NCI-H146 treated with DMSO at 0.1 percent for 48 hours (cell line): Measurements from ENCODE around the gene ALPL.

Source experiments
- DNase-seq: peaks from one replicate; lab custom pipeline; 2025; ENCODE audit not compliant: unreplicated experiment; lab: John Stamatoyannopoulos, UW

ALPL gene

DNA sequence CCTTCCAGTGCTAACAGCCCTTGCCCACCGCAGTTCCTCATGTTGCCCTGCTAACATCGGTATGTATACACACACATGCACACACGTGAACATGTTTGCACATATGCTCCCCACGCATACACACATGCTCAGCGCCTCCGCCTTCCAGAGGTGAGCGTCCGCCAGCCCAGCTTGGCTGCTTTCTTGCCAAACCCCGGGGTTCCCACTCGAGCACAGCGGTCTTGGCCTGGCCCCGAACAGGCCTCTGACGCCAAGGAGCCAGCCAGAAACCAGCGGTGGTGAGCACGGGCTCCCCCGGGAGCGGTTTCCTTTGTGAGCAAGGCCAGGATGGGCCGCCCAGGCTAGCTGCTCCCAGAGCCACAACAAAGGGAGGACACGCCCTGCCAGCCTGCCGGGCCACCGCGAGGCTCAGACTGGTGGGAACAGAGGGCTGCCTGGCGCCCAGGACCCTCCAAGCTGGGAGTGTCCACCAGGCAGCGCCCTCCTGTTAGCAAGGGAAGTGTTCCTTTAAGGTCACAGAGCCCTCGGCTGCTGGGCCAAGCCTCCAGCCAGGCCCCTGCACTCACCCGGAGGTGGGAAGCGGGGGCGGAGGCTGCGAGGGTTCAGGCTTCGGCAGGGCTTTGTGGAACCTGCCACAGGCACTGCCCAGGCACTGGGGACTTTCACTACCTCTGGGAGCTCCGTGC lies 65.4 kb downstream of the ALPL start:
- DNase-seq = no peak

DNA sequence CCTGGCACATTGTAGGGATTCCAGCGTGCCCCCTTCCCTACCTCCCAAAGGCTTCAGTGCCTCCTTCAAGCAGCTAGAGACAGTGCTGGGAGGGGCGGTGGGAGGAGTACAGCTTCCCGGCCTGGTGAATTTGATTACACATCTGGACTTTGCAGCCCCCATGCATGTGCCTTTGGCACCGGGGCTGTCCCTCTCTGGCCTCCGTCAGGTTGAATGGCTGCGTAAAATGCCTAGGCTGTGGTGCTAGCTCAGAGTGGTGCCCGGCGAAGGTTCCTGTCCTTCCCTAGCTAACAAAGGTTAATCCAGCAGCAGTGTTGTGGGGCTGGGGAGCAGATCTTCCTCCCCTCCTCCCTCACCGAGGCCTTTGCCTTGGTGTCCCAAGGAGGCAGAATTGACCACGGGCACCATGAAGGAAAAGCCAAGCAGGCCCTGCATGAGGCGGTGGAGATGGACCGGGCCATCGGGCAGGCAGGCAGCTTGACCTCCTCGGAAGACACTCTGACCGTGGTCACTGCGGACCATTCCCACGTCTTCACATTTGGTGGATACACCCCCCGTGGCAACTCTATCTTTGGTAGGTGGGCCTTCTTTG lies 66.2 kb downstream of the ALPL start:
- no peak for DNase-seq

DNA sequence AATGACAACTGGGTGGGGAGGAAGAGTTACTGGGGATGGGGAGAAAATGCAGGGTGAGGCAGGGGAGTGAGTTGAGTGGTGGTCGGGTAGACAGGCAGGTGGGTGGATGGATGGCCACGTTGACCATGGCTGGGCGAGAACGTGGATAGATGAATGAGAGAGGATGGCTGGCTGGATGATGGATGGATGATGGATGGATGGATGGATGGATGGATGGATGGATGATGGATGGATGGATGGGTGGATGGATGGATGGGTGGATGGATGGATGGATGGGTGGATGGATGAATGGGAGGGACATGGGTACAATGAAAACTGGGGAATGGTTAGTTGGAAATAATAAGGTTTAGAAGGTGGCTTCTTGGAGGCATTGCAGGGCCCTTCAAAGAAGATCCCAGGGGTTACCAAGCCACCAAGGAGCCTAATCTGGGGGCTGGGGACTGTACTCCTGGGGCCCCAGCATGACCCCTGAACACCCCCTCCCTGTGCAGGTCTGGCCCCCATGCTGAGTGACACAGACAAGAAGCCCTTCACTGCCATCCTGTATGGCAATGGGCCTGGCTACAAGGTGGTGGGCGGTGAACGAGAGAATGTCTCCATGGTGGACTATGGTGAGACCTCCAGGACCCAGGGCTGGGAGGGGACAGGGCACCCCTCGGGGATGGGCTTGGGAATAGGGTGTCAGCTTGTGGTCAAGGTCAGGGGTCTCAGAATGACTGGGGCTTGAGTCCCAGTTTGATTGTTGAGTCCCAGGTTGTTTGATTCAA lies 67.0 kb downstream of the ALPL start:
- DNase-seq = no peak

DNA sequence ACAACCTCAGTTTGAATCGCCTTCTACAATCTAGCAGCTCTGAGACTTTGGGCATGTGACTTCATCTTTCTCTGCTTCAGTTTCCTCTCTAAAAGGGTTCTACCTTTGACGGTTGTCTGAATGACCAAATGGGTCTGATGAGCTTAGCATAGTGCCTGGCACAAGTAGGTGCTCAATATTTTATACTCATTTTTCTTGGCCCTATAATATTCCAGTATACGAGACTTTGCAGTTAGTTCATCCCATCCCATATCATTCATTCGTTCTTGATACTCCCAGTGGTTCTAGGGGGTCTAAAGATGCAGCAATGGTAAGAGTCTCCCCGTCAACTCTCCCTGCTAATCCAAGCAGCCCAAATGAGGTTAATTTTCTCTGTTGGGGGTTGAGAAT lies 67.6 kb downstream of the ALPL start:
- no peak for DNase-seq

DNA sequence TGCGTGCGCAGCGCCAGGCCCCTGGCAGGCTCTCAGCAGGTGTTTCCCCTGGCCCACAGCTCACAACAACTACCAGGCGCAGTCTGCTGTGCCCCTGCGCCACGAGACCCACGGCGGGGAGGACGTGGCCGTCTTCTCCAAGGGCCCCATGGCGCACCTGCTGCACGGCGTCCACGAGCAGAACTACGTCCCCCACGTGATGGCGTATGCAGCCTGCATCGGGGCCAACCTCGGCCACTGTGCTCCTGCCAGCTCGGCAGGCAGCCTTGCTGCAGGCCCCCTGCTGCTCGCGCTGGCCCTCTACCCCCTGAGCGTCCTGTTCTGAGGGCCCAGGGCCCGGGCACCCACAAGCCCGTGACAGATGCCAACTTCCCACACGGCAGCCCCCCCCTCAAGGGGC lies 68.1 kb downstream of the ALPL start:
- DNase-seq = no peak

DNA sequence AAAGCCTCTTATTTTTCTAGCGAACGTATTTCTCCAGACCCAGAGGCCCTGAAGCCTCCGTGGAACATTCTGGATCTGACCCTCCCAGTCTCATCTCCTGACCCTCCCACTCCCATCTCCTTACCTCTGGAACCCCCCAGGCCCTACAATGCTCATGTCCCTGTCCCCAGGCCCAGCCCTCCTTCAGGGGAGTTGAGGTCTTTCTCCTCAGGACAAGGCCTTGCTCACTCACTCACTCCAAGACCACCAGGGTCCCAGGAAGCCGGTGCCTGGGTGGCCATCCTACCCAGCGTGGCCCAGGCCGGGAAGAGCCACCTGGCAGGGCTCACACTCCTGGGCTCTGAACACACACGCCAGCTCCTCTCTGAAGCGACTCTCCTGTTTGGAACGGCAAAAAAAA lies 68.7 kb downstream of the ALPL start:
- DNase-seq = no peak

DNA sequence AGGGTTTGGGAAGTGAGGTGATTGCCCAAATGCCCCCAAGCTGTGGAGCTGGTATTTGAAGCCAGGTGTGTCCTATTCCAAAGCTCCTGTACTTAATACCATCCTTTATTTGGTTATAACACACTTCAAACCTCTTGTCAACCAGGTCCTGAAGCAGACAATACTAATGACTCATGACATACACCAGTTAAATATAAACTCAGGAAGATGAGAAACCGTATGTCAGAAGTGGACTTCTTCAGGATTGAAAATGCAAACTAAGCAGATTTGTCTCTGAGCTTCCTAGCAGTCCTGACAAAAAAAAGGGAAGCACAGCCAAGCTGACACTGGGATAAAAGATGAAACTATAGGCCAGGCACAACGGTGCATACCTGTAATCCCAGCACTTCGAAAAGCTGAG lies 70.6 kb downstream of the ALPL start:
- DNase-seq = no peak

DNA sequence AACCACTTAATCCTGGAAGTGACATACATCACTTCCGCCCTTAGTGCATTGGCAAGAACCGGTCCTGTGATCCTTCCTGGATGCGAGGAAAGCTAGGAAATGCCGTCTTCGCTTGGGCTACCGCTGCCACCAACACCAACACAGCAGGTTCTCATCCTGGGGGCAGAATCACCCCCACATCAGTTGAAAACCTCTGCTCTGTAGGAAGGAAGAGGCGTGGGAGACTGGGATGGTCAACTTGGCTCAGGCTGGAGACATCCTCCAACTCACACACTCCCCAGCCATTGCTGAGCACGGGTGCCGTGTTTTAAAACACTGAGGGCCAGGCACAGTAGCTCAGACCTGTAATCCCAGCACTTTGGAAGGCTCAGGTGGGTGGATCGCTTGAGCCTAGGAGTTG lies 74.9 kb downstream of the ALPL start:
- DNase-seq = no peak

DNA sequence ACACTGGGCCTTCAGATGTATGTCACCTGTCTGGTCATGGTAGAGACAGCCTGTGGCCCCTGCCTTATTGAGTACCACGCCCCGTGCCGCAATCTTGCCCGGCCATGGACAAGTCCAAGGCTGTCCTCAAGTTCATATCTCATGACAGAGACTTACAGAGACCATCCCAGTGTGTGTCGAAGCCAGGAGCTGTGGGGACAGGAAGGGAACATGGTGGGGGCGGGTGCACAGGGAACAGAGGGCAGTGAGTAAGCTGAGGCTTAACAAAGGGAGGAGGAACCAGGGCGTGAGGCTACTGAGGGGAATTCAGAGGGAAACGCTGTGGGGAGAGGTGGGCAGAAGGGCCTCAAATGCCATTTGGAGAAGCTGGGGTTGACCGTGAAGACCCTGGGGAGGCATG lies 75.8 kb downstream of the ALPL start:
- no peak for DNase-seq

DNA sequence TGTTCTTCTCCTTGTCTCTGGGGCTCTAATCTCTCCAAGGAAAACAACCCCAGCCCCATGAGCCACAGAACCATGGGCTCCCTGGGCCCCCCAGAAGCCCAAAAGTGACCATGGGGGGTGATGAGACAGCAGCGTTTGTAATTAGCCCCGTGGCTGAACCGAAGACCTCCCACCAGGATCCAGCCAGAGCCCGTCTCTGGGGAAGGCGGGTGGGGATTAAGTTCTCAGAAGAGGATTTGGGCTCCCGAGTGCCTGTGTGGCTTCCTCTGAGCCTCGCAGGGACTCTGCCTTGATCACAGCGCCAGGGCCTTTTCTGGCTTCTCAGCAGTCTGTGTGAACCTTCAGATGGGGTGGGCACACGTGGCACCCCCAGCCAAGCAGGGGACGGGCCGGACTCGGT lies 77.0 kb downstream of the ALPL start:
- DNase-seq = no peak

DNA sequence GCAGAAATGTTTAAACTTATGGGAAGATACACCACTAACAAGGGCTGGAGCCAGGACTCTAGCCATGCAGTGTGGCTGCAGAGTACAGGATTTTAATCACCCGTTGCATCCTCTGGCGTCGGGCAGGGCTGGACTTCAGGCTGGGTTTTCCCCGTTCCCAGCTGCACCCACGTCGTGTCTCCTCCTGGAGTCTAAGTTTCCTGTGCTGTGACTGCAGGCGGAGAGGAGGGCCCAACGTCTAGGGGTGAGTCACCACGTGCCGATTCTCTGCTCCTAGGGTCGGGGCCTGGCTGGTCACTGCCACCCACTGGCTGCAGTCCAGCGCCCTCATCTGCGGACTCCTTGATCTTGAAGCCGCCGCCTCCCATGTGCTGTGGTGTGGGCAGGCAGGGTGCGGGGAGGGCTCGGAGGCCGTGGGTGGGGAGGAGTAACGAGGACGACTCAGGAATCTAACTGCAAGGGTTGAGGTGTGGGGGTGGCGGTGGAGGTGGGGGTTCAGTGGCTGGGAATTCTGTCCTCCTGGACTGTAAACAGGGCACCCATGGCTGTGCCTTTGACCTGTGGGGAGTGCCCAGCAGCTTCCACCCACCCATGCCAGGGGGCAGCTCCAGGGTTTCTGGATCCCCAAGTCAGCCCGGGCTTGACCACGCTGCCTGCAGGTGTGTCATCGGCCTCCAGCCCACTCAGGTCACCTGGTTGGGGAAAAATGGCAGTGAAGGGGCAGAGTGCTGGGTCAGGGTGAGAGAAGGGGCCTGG lies 77.8 kb downstream of the ALPL start:
- no peak for DNase-seq

DNA sequence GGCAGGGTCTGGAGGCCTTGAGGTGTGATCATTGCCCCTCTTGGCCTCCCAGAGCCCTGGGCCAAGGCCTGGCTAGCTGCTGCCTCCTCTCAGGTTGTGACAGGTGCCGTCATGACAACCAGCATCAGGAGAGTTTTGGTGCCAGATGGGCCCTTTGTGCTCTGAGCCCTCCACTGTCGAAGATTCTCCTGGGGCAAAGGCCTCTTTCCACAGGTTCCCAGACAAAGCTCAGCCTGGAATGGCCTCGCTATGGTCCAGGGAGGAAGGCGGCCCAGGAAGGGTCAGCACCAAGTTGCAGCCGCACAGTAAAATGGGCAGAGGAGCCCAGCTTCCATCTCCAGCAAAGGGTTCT lies 78.4 kb downstream of the ALPL start:
- DNase-seq = no peak

DNA sequence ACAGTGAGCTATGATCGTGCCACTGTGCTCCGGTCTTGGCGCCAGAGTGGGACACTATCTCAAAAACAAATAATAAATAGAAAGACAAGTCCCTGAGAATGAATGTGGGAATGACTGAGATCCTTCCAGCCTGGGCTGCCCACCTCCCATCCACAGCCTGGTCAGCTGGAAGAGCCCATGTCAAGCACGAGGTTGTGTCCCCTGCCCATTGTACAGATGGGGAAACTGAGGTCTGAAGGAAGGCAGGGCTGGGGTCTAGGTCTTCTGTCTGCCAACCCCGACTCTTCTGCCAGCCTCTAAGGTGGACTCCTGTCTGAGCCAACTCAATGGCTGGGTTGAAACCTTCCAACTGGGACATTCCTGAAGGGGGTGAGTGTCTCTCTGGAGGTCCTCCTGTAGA lies 80.4 kb downstream of the ALPL start:
- no peak for DNase-seq

DNA sequence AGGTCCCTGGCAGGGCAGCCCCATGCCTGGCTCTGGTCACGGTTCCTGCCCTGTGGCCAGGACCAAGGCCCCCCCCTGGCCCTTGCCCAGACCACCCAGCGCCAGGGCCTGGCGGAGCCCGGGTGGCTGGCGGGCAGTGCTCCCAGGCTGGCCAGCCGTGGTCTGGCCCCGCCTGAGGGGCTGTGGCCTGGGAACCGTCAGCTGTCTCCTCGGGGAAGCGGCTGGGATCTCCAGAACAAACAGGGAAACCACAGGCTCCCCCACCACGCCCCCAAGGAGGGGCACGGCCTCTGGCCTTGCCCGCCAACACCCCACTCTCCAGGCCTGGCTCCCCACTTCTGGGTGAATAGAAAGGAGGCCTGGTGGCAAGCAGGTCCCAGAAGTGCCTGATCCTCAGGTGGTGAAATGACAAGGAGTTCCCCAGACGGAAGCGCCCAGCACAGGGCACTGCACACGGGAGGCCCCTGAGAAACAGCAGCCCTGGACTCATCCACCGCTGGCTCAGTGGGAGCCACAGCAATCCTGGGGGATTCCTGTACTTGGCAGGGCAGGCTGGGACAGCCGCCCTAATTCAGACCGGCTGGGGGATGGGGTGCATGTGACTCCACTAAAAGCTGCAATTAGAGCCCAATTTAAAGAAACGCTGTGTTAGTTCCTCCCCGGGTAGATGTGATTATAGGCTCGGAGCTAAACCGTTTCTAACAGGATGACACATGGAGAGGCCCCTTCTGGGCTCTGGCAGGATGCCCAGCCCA lies 81.1 kb downstream of the ALPL start:
- no peak for DNase-seq

DNA sequence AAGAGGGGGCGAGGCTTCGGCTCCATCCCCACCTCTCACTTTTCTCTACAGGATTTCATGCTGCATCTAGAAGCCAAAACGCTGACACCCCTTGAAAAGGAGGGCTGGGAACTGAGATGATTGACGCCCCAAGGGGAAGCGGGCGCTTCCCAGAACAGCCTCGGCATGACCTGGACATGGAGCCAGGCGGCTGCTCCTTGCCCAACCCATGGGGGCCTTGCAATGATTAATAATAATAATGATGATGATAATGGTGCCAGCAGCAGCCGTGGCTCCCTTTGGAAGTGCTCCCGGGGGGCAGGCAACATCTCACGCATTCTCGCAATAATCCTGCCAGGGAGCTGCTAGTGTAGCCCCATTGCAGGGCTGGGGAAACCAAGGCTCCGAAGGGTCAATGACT lies 81.7 kb downstream of the ALPL start:
- no peak for DNase-seq

DNA sequence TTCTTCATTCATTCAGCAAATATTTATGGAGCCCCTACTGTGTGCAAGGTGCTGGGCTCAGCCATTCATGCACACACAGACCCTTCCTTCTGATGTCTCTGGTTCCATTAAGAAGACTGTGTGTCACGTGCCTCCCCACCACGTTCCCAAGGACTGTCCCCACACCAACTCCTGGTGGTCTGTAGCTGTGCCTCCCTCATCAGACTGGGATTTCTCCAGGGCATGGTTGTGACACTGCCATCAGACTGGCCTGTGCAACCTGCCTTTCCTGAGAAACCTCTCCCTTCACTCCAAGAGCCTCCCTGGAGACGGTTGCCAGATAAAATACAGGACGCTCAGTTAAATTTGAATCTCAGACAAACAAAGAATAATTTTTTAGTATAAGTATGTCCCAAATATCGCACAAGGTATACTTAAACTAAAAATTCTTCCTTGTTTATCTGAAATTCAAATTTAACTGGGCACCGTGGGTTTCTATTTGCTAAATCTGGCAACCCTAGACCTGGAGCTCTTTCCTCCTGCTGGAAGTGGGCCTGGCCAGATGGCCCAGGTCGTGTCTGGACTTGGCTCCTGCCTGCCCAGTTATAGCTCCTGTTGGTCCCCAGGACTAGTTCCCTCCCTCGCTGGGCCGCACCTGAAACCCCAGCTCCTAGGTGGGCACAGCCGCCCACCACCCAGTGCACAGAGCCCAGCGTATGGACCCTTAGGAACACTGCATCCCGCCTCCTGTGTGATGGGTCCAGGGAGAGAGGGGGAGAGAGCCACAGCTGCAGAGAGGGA lies 83.1 kb downstream of the ALPL start:
- no peak for DNase-seq

DNA sequence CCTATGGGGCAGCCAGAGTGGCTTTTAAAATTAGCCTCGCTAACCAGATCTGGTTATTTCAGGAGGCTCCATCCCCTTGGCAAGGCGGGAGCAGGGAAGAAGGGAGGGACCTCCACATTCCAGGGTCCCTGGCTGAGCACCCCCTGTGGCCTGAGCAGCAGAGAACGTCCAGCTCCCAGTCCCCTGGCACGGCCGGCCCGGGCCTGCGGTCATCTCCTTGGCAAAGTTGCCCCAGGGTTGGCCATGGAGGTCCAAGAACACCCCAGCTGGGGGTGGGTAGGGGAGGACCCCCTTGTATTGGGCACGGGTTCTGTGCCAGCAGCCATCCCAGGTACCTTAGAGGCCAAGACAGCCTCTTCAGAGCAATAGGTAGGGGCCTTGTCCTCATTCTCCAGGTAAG lies 84.0 kb downstream of the ALPL start:
- no peak for DNase-seq

DNA sequence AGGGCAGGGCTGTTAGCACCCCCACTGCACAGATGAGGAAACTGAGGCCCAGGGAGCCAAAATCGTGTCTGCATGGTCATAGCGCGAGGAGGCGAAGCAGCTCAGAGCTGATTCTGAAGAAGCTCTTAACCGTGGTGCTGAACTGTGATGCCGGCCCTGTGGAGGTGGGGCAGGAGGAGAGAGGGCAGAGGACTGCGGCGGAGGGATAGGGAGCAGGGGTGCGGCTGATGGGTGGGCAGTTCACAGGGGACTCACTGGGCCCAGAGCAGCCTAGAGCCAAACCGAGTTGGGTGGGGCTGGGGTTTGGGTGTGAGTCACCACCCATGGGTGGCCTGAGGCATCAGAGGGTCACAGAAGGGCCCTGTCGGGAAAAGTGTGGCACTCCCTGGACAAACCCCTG lies 85.3 kb downstream of the ALPL start:
- no peak for DNase-seq

DNA sequence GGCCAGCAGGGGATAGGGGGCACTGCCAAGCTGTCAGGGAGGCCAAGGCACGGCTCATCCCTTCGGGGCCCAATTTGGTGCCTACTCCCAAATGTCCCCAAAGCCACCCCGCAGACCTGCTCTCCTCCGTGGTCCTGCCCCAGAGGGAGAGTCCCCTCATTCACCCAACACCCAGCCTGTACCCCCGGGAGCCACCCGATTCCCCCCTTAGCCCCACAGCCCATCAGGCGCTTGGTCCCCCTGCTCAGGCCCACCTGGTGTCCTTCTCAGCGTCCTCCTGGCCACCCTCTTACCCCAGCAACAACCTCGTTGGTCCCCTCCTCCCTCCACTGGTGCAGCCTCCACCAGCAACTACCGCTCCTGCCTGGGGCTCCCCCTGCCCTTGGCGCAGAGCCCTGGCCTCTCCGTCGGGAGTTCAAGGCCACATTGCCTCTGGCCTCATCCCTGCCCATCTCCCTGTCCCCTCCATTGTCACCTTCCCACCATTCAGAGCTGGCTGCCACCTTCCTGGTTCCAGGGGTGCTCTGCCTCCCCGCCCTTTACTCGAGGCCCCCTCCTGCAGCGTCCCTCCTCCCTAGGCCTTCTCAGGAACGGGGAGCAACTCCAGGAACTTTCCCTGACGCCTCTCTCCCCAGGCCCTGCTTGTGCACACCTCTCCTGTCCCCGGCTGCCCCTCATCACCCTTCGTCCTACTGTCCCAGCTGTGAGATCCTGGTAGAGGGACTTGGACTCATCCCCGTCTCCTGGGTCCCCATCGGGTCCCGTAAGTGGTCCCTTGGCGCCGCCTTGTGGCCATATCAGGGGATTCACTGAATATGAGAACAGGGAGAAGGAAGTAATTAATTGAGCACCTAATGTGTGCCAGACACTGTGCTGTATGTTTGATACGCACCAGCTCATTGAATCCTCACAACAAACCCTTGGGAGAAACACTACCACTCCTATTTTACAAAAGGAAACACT lies 86.0 kb downstream of the ALPL start:
- DNase-seq = no peak
